Breast epithelium (tissue), 3 donors: ENCODE data around the gene PVALEF.

Source experiments
- CTCF ChIP-seq, 3 donors: fragments of 450-650 bp; IDR thresholded peaks; one replicate each; pipeline ENCODE4 v1.5.1; 2016 to 2017; ENCODE audit warnings: antibody characterized with exemption in 3 of 3, mild to moderate bottlenecking in 3 of 3, moderate library complexity in 3 of 3
- POLR2A ChIP-seq: fragments of 450-650 bp; IDR thresholded peaks from one replicate; pipeline ENCODE4 v1.6.1; 2016; ENCODE audit warnings: antibody characterized with exemption, mild to moderate bottlenecking, moderate library complexity
- POLR2AphosphoS5 ChIP-seq, 3 donors: sonication (generic); formaldehyde crosslinking; IDR thresholded peaks; one replicate each; pipeline ENCODE4 v1.6.1; 2017; ENCODE audit warnings: antibody characterized with exemption in 3 of 3

DNA sequence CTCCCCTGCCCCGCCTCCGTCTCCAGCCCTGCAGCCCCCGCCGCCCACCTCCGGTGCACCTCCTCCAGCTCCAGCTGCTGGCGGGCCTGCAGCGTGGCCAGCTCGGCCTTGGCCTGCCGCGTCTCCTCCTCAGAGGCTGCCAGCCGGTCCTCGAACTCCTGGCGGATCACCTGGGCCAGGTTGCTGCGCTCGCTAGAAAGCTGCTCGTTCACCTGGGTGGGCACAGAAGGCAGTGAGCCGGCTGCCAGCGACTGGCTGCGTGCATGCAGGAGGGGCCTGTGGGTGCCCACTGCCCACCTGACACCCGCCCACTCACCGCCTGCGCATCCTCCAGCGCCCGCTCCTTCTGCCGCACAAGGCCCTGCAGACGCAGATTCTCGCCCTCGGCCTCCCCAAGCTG lies 25.3 kb downstream of the PVALEF start:
- TF ChIP-seq CTCF (IDR thresholded peaks at IDR 0.05) (no peak), POLR2AphosphoS5 (IDR thresholded peaks at IDR 0.05) (no peak), POLR2A (no peak)
